Retinal pigment epithelial cell (primary cell): ENCODE data around the gene POLG.

Source experiments
- DNase-seq: peaks from one replicate; pipeline ENCODE4 v3.0.0-alpha.2; 2010; ENCODE audit warnings: low read depth
- H3K4me3 ChIP-seq: 2 replicates; pipeline ENCODE4 v1.5.1; 2011; ENCODE audit warnings: mild to moderate bottlenecking, low read length, control low read depth, moderate library complexity
- CTCF ChIP-seq: conservative IDR thresholded peaks from 2 replicates; pipeline ENCODE4 v1.5.1; 2011; ENCODE audit warnings: low read depth, low read length, control low read depth, inconsistent platforms

The POLG gene

GRCh38 chr15:89329329-89330084, 5.1 kb downstream of the POLG start:
- DNase-seq, result no peak
- no peak for TF ChIP-seq CTCF

GRCh38 chr15:89328398-89329254, 6.0 kb downstream of the POLG start:
- TF ChIP-seq CTCF, result no peak
- no peak for DNase-seq
- no peak overlapping the region for H3K4me3 ChIP-seq

More at GRCh38 chr15:89329329-89330084, 5.1 kb downstream of the POLG start:
- no peak overlapping the region for H3K4me3 ChIP-seq

- H3K4me3 ChIP-seq, result no peak overlapping the region
- no peak for TF ChIP-seq CTCF
- no peak for DNase-seq
Measured at GRCh38 chr15:89327113-89327512, 7.5 kb downstream of the POLG start.

GRCh38 chr15:89326316-89326715, 8.3 kb downstream of the POLG start:
- no peak for TF ChIP-seq CTCF
- no peak overlapping the region for H3K4me3 ChIP-seq
- DNase-seq, result no peak

DNA sequence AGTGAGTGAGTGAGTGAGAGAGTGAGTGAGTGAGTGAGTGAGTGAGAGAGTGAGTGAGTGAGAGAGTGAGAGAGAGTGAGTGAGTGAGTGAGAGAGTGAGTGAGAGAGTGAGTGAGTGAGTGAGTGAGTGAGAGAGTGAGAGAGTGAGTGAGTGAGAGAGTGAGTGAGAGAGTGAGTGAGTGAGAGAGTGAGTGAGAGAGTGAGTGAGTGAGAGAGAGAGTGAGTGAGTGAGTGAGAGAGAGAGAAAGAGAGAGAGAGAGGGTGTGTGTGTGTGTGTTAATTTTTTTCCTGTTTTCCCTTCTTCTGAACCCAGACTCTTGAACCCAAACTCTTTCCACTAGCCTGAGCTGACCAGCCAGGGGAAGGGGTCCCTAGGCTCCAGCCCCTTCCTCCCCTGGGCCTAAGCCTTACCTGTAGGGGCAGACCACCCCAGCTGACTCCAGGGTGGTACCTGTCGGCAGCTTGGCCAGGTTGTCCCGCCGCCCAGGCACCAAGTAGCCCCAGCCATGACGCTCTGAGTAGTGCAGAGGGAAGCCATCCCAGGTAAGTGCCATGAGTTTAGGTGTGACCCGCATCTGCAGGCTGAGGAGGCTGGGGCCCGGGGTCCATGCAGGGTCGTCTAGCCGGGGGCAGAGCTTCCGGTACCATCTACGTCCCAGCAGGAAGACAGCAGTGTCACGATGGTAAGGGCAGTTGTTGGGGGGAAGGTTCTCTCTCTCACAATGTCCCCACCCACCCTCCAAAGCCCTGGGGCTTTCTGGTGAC, 9.4 kb downstream of the POLG start:
- no peak overlapping the region for H3K4me3 ChIP-seq
- TF ChIP-seq CTCF, result no peak
- DNase-seq, result no peak

DNA sequence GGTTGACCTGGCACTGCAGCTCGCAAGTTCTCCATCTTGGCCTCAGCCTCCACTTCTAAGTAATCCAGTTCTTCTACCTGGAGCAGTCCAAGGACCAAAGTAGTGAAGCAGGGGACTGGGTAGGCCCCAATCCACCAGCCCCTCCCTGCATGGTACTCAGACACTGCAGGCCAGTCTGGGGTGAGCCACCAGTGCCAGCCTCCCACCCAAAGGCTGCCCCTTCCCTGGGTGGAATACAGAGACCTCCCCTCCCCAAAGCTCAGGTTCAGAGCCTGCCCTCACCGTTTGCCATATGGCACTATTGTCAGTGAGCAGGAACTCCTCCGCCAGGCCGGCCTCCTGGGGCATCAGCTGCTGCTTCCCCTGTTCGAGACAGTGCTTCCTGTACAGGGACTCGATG, 10.8 kb downstream of the POLG start:
- TF ChIP-seq CTCF, result no peak
- H3K4me3 ChIP-seq, result no peak overlapping the region
- DNase-seq, result no peak
